ENCODE measurements around the gene PPAT. TPM values are rescaled to one million over a fixed set of nuclear protein-coding genes. Genes with fewer than 3 reads are reported as not detected.
A peak's percentile ranks its signal among the peaks of the same experiment; 100 is the strongest.

Gene PPAT
- total and polyA plus RNA-seq, 2 donors (not counting 1 experiment from before 2014, with no cell fraction given) = 3.2 to 9.2 TPM

DNA sequence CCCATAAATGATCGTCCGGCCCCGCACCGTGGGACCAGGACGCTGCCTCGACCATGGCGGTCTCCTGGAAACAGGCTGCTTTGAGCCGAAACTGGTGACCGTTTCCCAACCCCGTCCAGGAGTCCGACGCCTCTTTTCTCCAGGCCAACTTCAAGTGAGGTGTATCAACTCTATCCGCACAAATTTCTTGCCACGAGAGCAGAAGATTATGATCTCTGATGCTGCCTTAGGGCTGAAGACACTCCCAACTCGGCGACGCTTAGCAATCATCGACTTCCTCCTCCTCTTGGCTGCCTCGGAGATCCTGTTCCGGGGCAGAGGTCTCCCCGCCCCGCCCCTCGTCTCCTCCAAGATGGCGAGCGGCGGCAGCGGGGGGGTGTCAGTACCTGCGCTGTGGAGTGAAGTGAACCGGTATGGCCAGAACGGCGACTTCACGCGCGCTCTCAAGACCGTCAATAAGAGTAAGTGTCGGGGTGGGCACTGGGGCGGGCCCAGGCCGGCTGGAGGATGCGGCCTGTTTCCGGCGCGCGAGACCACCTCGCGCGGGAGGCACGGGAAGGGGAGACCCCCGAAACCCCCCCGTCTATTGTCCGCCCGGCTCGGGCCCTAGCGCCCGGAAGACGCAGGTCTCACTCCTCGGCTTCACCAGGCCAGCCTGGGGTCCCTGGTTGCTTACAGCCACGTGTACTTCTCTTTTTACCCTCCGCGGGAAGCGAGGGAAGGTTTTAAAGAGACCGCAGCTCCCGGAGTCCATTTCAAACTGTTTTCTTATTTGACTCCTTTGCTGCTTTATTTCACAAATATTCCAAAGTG is 32.1 kb upstream of the PPAT start, which contains the start of gene SRP72:
SRP72 (plus strand) TSS at position 334 of the 813 bp plus-strand sequence; CDS start at position 353, 19 bp downstream.
- H3K4me3 Mint-ChIP-seq = peak within 1 kb of the TSS; percentile 99
- no peaks in the 10 kb centered on the region for H3K27me3 Mint-ChIP-seq
- Histone ChIP-seq H3K27ac (ENCODE audit: low read length in 2 of 2) (peak within 1 kb of the TSS; percentile 73 to 81), H3K4me2 (replicated peaks; ENCODE audit: low read depth, low read length, poor library complexity, severe bottlenecking) (peak within 1 kb of the TSS; percentile 77), H3K27me3 (replicated peaks in 1 of 4; ENCODE audit: control extremely low read depth in 1 of 4, control insufficient read depth in 3 of 4, insufficient read depth in 4 of 4, low read length in 3 of 4) (no peaks in the 10 kb centered on the region), H3K9me3 (ENCODE audit: control extremely low read depth in 1 of 3, control insufficient read depth in 2 of 3, insufficient read depth in 1 of 3, low read length in 2 of 3) (no peaks in the 10 kb centered on the region), H2AFZ (ENCODE audit: insufficient read depth, low read depth, low read length, poor library complexity, severe bottlenecking) (peak within 1 kb of the TSS; percentile 88), H4K20me1 (ENCODE audit: control insufficient read depth, insufficient read depth, low read length, poor library complexity, severe bottlenecking) (peaks cover 18% of the 10 kb centered on the region), H3K36me3 (replicated peaks in 1 of 2; ENCODE audit: control extremely low read depth in 1 of 2, control insufficient read depth in 1 of 2, extremely low read depth in 1 of 2, insufficient read depth in 2 of 2, low read length in 1 of 2) (peaks cover 0 to 16% of the 10 kb centered on the region in 2 experiments), H3K9ac (ENCODE audit: low read length) (peak within 1 kb of the TSS; percentile 78), H3K4me1 (ENCODE audit: control insufficient read depth in 2 of 2, insufficient read depth in 2 of 2, low read length in 2 of 2) (peaks cover 38 to 42% of the 10 kb centered on the region in 2 donors), H3K79me2 (ENCODE audit: control insufficient read depth, insufficient read depth, low read length) (peaks cover 85% of the 10 kb centered on the region), H3K4me3 (ENCODE audit: control extremely low read depth in 1 of 5, extremely low read depth in 1 of 5, insufficient read depth in 1 of 5, low read depth in 2 of 5, low read length in 4 of 5) (peak within 1 kb of the TSS; percentile 83 to 97 (median 89))
- ChIA-PET CTCF (interaction anchor here (0.8 to 2.0 kb wide), 11 partner anchors 10 to 518 kb away, joined by 3 to 9 read pairs (median 5); partner anchors contain the start of genes CEP135, PAICS and PPAT), POLR2A (interaction anchor here (2.9 kb wide), 1 partner anchor 32 kb away, joined by 35 read pairs; the partner anchor contains the start of genes PAICS and PPAT)
- peaks cover 56% of the 10 kb centered on the region for H3K4me1 Mint-ChIP-seq
- TF ChIP-seq, protein P1, sequence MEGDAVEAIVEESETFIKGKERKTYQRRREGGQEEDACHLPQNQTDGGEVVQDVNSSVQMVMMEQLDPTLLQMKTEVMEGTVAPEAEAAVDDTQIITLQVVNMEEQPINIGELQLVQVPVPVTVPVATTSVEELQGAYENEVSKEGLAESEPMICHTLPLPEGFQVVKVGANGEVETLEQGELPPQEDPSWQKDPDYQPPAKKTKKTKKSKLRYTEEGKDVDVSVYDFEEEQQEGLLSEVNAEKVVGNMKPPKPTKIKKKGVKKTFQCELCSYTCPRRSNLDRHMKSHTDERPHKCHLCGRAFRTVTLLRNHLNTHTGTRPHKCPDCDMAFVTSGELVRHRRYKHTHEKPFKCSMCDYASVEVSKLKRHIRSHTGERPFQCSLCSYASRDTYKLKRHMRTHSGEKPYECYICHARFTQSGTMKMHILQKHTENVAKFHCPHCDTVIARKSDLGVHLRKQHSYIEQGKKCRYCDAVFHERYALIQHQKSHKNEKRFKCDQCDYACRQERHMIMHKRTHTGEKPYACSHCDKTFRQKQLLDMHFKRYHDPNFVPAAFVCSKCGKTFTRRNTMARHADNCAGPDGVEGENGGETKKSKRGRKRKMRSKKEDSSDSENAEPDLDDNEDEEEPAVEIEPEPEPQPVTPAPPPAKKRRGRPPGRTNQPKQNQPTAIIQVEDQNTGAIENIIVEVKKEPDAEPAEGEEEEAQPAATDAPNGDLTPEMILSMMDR (IDR thresholded peaks at IDR 0.05) = no peak
- TF ChIP-seq EZH2 (IDR thresholded peaks at IDR 0.05; ENCODE audit: borderline replicate concordance, insufficient read depth, low read depth, low read length, poor library complexity, severe bottlenecking) = no peak
- H3K27ac Mint-ChIP-seq = peak within 1 kb of the TSS; percentile 96
- no peaks in the 10 kb centered on the region for H3K9me3 Mint-ChIP-seq (ENCODE audit: insufficient read depth)
- intact Hi-C loops (cut with micrococcal nuclease) = loop anchor here (1.0 to 10.0 kb wide), 11 partner anchors 32 to 1073 kb away; partner anchors contain the start of genes AASDH, CEP135, CLOCK and EXOC1
- under 1% methylated on average over 57 of the region's 62 CpGs for WGBS (ENCODE audit: insufficient coverage)
- ATAC-seq (ENCODE audit: low read depth) (peak; percentile 96), DNase-seq (peak; percentile 91)
